Choroid plexus epithelial cell (primary cell): Measurements from ENCODE around the gene CABP2.

Experiments
- DNase-seq: peaks from one replicate; pipeline ENCODE4 v3.0.0-alpha.2; 2010; ENCODE audit warnings: low read depth
- H3K4me3 ChIP-seq: 2 replicates; pipeline ENCODE4 v1.5.1; 2011; ENCODE audit warnings: low read depth, mild to moderate bottlenecking, control low read depth, low read length, moderate library complexity
- TF ChIP-seq, protein P1 (sequence below): conservative IDR thresholded peaks from 2 replicates; pipeline ENCODE4 v1.5.1; 2011; ENCODE audit warnings: low read depth, mild to moderate bottlenecking, control low read depth, inconsistent platforms, low read length, moderate library complexity

Gene CABP2

DNA sequence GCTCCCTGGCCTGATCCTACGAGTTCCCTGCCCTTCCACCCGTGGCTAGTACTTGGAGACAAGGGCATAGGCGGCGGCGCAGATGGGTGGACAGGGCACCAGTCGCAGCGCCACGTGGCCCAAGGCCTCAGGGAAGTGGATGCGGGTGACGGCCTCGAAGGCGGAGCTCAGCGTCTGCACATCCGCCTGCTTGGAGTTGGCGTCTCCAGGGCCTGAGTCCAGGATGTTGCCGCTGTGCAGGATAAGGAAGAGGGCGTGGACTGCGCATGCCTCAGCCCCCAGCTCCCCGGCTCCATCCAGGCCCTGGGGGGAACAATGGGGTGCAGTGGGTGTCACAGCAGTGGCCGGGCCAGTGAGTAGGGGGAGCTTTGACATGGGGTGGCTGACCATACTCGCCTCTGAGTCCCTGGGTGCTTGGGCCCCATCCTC lies 24.7 kb downstream of the CABP2 start:
- TF ChIP-seq, protein P1, sequence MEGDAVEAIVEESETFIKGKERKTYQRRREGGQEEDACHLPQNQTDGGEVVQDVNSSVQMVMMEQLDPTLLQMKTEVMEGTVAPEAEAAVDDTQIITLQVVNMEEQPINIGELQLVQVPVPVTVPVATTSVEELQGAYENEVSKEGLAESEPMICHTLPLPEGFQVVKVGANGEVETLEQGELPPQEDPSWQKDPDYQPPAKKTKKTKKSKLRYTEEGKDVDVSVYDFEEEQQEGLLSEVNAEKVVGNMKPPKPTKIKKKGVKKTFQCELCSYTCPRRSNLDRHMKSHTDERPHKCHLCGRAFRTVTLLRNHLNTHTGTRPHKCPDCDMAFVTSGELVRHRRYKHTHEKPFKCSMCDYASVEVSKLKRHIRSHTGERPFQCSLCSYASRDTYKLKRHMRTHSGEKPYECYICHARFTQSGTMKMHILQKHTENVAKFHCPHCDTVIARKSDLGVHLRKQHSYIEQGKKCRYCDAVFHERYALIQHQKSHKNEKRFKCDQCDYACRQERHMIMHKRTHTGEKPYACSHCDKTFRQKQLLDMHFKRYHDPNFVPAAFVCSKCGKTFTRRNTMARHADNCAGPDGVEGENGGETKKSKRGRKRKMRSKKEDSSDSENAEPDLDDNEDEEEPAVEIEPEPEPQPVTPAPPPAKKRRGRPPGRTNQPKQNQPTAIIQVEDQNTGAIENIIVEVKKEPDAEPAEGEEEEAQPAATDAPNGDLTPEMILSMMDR, result no peak
- no peak for DNase-seq

DNA sequence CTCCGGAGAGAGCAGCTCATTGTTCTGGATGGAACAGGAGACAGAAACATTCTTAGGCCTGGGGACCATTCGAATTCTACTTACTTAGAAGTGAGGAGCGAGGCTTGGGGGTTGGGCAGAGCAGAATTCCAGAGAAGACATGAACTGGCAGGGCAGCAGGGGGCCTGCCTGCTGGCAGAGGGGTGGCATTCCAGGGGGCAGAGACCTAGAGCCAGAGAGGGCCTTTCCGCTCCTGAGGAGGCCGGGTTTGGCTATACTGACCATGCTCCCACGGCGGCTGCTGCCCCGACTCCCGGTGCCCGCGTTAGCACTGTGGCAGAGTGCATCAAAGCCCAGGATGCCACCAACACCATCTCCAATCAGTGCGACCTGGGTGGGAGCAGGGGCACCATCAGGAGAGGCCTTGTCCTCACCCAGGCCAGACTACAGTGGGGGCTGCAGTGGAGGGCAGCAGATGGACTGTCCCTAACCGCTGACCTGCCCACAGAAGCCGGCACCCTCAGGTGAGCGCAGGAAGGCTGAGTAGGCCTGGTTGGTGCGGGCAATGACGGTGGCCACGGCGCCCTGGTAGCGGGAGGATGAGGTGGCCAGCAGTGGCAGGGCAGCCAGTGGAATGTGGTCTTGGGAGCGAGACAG lies 25.5 kb downstream of the CABP2 start:
- TF ChIP-seq, protein P1, result no peak
- no peak for DNase-seq
- H3K4me3 ChIP-seq, result no peak overlapping the region

More for the DNA sequence above, 24.7 kb downstream of the CABP2 start:
- H3K4me3 ChIP-seq, result no peak overlapping the region

DNA sequence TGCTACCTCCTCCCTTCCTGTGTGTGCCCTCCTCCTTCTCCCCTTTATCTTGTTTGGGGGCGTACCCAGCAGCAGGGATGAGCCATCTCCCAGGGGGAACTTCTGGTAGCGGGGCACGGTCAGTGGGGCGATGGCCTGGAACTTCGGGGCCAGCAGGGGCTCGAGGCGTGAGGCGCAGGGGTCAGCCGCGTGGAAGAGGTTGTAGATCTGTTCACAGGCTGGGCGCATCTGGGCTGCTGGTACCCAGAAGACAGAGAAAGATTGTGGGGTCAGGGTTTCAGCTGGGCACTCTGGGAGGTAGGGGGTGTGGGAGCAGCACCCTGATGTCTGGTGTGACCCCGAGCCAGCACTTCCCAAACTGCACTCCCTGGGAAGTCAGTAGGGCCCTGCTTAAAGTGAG lies 27.1 kb downstream of the CABP2 start:
- no peak for DNase-seq
- no peak overlapping the region for H3K4me3 ChIP-seq
- TF ChIP-seq, protein P1, result no peak

DNA sequence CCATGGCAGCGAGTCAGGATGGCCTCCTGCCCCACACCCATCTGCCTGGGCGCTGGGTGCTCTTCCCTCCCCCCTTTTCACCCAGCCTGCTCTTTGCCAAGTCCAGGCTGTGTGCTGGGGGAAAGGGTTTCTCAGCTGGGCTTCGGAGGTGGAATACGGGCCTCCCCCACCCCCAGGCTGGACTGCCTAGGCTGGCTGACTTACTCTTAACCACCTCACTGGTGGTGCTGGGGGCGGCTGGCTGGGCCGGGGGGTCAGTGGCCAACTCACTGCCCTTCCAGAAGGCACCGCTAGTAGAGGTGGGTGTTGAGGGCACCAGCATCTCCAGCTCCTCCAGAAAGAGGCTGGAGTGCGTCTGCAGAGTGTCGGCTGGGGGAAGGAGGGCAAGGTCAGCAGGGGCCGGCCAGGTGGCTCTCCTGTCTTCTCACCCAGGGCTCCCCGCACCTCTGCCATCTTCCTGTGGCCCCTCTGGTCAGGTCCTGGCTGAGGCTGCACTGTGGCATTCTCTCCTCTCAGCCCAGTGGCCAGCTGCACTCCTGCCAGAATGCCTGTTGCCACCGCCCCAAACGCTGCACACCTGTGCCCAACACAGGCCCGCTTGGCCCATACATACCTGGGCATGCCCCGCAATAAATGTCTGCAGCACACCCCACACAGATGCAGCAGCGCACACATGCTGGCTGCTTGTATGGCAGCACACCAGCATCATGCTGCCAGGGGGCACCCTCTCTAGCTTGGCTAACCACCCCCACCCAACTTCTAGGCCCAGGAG lies 27.8 kb downstream of the CABP2 start:
- DNase-seq, result no peak
- TF ChIP-seq, protein P1, result no peak
- no peak overlapping the region for H3K4me3 ChIP-seq

DNA sequence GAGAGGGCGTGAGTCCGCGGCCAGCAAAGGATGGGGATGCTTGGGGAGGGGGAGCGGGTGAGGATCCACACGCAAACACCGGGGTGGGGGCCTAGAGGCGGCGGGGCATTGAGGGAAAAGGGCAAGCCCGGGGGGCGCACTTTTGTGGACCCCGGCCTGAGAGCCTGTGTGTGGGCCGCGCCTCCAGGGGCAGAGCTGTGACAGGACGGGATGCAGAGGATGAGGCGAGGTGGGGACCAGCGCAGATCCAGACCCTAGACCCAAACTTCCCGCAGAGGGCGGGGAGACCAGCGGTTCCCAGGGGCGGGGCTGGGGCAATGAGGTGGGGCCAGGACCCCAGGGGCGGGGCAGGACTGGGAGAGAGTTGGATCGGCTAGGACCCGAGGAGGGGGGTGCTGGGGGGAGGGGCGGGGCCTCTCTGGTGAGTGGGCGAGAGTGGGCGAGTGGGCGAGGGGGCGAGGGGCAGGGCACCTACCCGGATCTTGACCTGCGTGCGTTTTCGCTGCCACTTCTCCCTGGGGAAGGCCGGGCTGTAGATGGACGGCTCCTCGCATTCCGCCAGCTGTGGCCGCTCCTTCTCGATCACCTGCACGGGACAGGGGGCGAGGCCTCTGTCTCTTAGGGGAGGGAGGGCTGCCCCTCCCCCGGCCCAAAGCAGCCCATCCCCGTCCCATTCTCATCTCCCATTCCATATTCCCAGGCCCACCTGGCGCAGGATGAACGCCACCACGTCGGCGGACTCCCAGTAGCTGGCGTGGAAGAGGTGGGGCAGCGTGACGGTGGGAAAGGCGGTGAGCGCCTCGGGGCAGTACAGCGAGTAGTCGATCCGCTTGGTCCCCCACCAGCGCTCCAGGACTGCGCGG lies 28.6 kb downstream of the CABP2 start:
- no peak overlapping the region for H3K4me3 ChIP-seq
- no peak for DNase-seq
- TF ChIP-seq, protein P1, result no peak

DNA sequence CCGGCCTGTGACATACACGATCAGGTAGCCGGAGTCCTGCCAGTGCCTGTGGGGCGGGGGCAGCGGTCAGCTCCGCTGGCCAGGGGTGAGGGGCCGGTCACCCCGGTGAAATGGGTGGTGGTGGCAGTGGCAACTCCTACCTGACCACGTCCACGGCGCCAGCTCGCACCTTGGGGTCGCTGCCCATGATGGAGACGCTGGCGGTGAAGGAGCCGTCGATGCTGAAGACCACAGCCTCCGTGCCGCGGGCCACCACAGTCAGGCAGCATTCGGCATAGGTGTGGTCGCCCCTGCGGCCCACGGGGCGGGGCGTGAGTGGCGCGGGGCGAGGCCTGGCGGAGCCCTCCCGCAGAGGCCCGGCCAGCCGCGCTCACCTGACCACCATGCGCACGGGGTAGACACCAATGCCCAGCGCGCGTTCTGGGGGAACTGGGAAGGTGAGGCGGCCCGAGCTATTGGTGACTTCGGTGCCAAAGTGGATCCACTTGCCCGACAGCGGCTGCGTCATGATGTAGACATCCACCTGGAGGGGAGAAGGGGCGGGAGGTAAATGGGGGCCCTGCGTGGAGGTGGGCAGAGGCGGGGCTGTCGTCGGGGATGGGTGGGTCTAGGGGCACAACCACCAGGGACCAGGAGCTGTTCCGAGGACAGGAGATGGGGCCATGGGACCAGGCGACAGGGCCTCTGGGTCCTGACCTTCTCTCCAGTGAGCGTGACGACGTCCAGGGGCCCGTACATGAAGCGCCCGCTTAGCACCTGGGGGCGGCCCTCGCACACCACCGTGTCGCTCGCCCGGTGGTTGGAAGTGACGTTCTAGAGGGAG lies 29.5 kb downstream of the CABP2 start:
- TF ChIP-seq, protein P1, result no peak
- H3K4me3 ChIP-seq, result no peak overlapping the region
- no peak for DNase-seq
